SK-N-SH (cell line): ENCODE data around the gene SMARCD3. TPM values are rescaled to one million over a fixed set of nuclear protein-coding genes. Genes with fewer than 3 reads are reported as not detected.

Experiments
- CTCF ChIA-PET: fragments of 300-600, 350-600 bp; formaldehyde crosslinking; extraction: SDS; loops from one replicate; lab custom pipeline; 2021; lab: Yijun Ruan, JAX
- POLR2A ChIA-PET: fragments of 350-600 bp; sonication (Branson Sonifier 250); formaldehyde crosslinking; extraction: SDS; loops from one replicate; lab custom pipeline; 2020; ENCODE audit warnings: antibody characterized with exemption, inconsistent platforms; lab: Yijun Ruan, JAX
- DNase-seq: peaks from one replicate; pipeline ENCODE4 v3.0.0; 2012
- H2AFZ ChIP-seq: fragments of 200-600 bp; sonication (generic); 2 replicates; pipeline ENCODE4 v1.8.1; 2016; ENCODE audit warnings: antibody characterized with exemption, mild to moderate bottlenecking, low read depth
- H3F3A ChIP-seq: fragments of 200-600 bp; sonication (generic); replicated peaks from 2 replicates; pipeline ENCODE3; 2016; ENCODE audit warnings: antibody characterized with exemption, mild to moderate bottlenecking; ENCODE audit not compliant: insufficient read depth
- H3K27ac ChIP-seq, 2 experiments: fragments of 200-500 bp in 1 of 2; fragments of 200-600 bp in 1 of 2; sonication (Bioruptor generic) in 1 of 2; sonication (generic), shearing (Covaris generic) in 1 of 2; 2 replicates each; pipeline versions ENCODE4 v1.5.1 to v1.6.1; 2014 to 2016; ENCODE audit warnings: low read depth in 2 of 2, inconsistent platforms in 1 of 2, low read length in 1 of 2, mild to moderate bottlenecking in 1 of 2, mixed read lengths in 1 of 2
- H3K27me3 ChIP-seq: fragments of 200-600 bp; sonication (generic), shearing (Covaris generic); 2 replicates; pipeline ENCODE4 v1.6.1; 2016; ENCODE audit warnings: mixed run types; ENCODE audit not compliant: insufficient read depth
- H3K36me3 ChIP-seq, 2 experiments: fragments of 200-500 bp in 1 of 2; fragments of 200-600 bp in 1 of 2; sonication (Bioruptor generic) in 1 of 2; sonication (generic) in 1 of 2; replicated peaks in 1 of 2; 2 replicates each; pipeline versions ENCODE3 to v1.5.1; 2014 to 2016; ENCODE audit warnings: low read length in 1 of 2, mild to moderate bottlenecking in 1 of 2; ENCODE audit not compliant: insufficient read depth in 2 of 2, control insufficient read depth in 1 of 2
- H3K4me1 ChIP-seq, 2 experiments: fragments of 200-500 bp in 1 of 2; fragments of 200-600 bp in 1 of 2; sonication (Bioruptor generic) in 1 of 2; sonication (generic), shearing (Covaris generic) in 1 of 2; 2 replicates each; pipeline versions ENCODE4 v1.5.1 to v1.6.1; 2014 to 2016; ENCODE audit warnings: low read depth in 1 of 2, low read length in 1 of 2, mixed run types in 1 of 2; ENCODE audit not compliant: insufficient read depth in 2 of 2, control insufficient read depth in 1 of 2
- H3K4me2 ChIP-seq: fragments of 200-600 bp; sonication (generic), shearing (Covaris generic); 2 replicates; pipeline ENCODE4 v1.6.1; 2017; ENCODE audit warnings: mixed run types
- H3K4me3 ChIP-seq, 2 experiments: fragments of 200-500 bp in 1 of 2; fragments of 200-600 bp in 1 of 2; sonication (Bioruptor generic) in 1 of 2; sonication (generic), shearing (Covaris generic) in 1 of 2; 2 replicates each; pipeline versions ENCODE4 v1.5.1 to v1.8.1; 2014 to 2016; ENCODE audit warnings: low read depth in 2 of 2, inconsistent platforms in 1 of 2, low read length in 1 of 2, mild to moderate bottlenecking in 1 of 2, mixed read lengths in 1 of 2, moderate library complexity in 1 of 2
- H3K79me2 ChIP-seq: fragments of 200-600 bp; sonication (generic); 2 replicates; pipeline ENCODE4 v1.8.1; 2017; ENCODE audit warnings: mild to moderate bottlenecking; ENCODE audit not compliant: insufficient read depth
- H3K9ac ChIP-seq: fragments of 200-600 bp; sonication (generic); 2 replicates; pipeline ENCODE4 v1.6.1; 2017; ENCODE audit warnings: mixed run types
- H3K9me2 ChIP-seq: fragments of 200-600 bp; sonication (generic); 2 replicates; pipeline ENCODE4 v1.6.1; 2017; ENCODE audit warnings: mixed run types
- H3K9me3 ChIP-seq: fragments of 200-600 bp; sonication (generic); 2 replicates; pipeline ENCODE4 v1.6.1; 2017; ENCODE audit warnings: mixed run types, mild to moderate bottlenecking, moderate library complexity
- H4K20me1 ChIP-seq: fragments of 200-600 bp; sonication (generic); 2 replicates; pipeline ENCODE4 v1.6.1; 2017; ENCODE audit warnings: mild to moderate bottlenecking, mixed run types; ENCODE audit not compliant: insufficient read depth
- EZH2phosphoT487 ChIP-seq: fragments of 200-600 bp; sonication (generic); IDR thresholded peaks from 2 replicates; pipeline ENCODE4 v1.6.1; 2017; ENCODE audit warnings: low read depth, mixed run types, mild to moderate bottlenecking, antibody characterized with exemption, moderate library complexity, borderline replicate concordance
- FOSL2 ChIP-seq: IDR thresholded peaks from 2 replicates; pipeline ENCODE4 v1.4.0; 2012; ENCODE audit warnings: low read depth, mild to moderate bottlenecking, moderate library complexity, borderline replicate concordance
- FOXJ3 ChIP-seq: sonication (generic); formaldehyde crosslinking; IDR thresholded peaks from 2 replicates; pipeline ENCODE4 v1.5.1; 2020; ENCODE audit warnings: mild to moderate bottlenecking, missing genetic modification reagents
- GABPA ChIP-seq: IDR thresholded peaks from 2 replicates; pipeline ENCODE4 v1.4.0; 2012; ENCODE audit warnings: low read depth, mild to moderate bottlenecking
- MXI1 ChIP-seq: IDR thresholded peaks from 2 replicates; pipeline ENCODE4 v1.6.1; 2012; ENCODE audit warnings: mild to moderate bottlenecking, low read depth, low read length, improper control_type of control experiment
- RAD21 ChIP-seq: IDR thresholded peaks from 2 replicates; pipeline ENCODE4 v1.6.1; 2012; ENCODE audit warnings: mild to moderate bottlenecking, low read length
- RFX5 ChIP-seq: IDR thresholded peaks from 2 replicates; pipeline ENCODE4 v1.6.1; 2012; ENCODE audit warnings: mild to moderate bottlenecking, improper control_type of control experiment, low read length
- SMC3 ChIP-seq: IDR thresholded peaks from 2 replicates; pipeline ENCODE4 v1.6.1; 2012; ENCODE audit warnings: low read depth, low read length, improper control_type of control experiment
- YY1 ChIP-seq: IDR thresholded peaks from 2 replicates; pipeline ENCODE4 v1.4.0; 2012; ENCODE audit warnings: low read depth, mild to moderate bottlenecking
- WGBS: methylation state at CpG from one replicate; pipeline ENCODE4 v1.1.6; 2017; ENCODE audit warnings: low lambda C conversion rate; 5-methylcytosine and 5-hydroxymethylcytosine counted together
- polyA plus RNA-seq, 3 experiments: library from polyadenylated mRNA; depleted of rRNA; stranded (reverse); fragments of >200 nt; gene quantifications; 2 replicates each; pipeline ENCODE4 v1.2.3, GENCODE V29; 2012
- TF ChIP-seq, protein P1 (sequence below): IDR thresholded peaks from 2 replicates; pipeline ENCODE4 v1.4.0; 2012; ENCODE audit warnings: low read depth
- TF ChIP-seq, protein P2 (sequence below): fragments of 200-600 bp; sonication (generic); IDR thresholded peaks from 2 replicates; pipeline ENCODE4 v1.6.1; 2017; ENCODE audit warnings: antibody characterized with exemption, mild to moderate bottlenecking, moderate library complexity
- TF ChIP-seq, protein P3 (sequence below): fragments of 150-350 bp; IDR thresholded peaks from 2 replicates; pipeline ENCODE4 v1.6.1; 2016; ENCODE audit warnings: mild to moderate bottlenecking, low read depth, low read length

The SMARCD3 gene
- polyA plus RNA-seq, 1 of the 3 experiments (the other 2 are of a cell fraction): 62.8 TPM

DNA sequence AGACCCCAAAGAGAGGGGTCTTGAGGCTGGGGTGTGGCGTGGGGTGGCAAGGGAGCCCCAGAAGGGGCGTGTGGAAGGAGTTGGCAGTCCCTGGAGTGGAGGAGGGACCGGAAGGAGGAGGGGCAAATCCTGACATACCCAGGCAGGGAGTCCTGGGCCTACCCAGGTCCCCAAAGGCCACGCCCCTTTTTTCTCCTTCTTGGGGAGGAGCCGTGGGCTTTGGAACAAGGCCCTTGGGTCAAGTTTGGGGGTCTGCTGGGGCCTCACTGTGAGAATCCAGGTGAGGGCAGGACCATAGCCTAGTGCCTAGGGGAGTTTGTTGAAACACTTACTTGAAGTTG is 1.2 kb upstream of the SMARCD3 start:
- Histone ChIP-seq H3K4me2 (peak overlapping the region; percentile 90; the same call in 1 of the 2 replicates), H3K36me3 (no peaks in the 10 kb centered on the region), H3K9ac (no peak overlapping the region; the same call in 1 of the 2 replicates), H3K4me3 (no peak overlapping the region), H3F3A (peaks cover 19% of the 10 kb centered on the region), H3K27me3 (no peaks in the 10 kb centered on the region), H3K9me2 (no peaks in the 10 kb centered on the region), H3K27ac (peak overlapping the region in 1 of 2 experiments; percentile 73; a peak in 1 of 4 replicates), H3K79me2 (peaks cover 12% of the 10 kb centered on the region; the same call in 1 of the 2 replicates), H3K9me3 (no peaks in the 10 kb centered on the region), H4K20me1 (peaks cover 6% of the 10 kb centered on the region), H2AFZ (no peak overlapping the region), H3K4me1 (peaks cover 50 to 59% of the 10 kb centered on the region in 2 experiments)
- peak; percentile 60 for DNase-seq
- TF ChIP-seq RFX5 (no peak), EZH2phosphoT487 (no peak), GABPA (no peak), RAD21 (no peak), SMC3 (no peak), FOXJ3 (no peak), YY1 (no peak)
- TF ChIP-seq, protein P1, sequence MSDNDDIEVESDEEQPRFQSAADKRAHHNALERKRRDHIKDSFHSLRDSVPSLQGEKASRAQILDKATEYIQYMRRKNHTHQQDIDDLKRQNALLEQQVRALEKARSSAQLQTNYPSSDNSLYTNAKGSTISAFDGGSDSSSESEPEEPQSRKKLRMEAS: no peak
- TF ChIP-seq, protein P2, sequence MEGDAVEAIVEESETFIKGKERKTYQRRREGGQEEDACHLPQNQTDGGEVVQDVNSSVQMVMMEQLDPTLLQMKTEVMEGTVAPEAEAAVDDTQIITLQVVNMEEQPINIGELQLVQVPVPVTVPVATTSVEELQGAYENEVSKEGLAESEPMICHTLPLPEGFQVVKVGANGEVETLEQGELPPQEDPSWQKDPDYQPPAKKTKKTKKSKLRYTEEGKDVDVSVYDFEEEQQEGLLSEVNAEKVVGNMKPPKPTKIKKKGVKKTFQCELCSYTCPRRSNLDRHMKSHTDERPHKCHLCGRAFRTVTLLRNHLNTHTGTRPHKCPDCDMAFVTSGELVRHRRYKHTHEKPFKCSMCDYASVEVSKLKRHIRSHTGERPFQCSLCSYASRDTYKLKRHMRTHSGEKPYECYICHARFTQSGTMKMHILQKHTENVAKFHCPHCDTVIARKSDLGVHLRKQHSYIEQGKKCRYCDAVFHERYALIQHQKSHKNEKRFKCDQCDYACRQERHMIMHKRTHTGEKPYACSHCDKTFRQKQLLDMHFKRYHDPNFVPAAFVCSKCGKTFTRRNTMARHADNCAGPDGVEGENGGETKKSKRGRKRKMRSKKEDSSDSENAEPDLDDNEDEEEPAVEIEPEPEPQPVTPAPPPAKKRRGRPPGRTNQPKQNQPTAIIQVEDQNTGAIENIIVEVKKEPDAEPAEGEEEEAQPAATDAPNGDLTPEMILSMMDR: no peak
- TF ChIP-seq, protein P3, sequence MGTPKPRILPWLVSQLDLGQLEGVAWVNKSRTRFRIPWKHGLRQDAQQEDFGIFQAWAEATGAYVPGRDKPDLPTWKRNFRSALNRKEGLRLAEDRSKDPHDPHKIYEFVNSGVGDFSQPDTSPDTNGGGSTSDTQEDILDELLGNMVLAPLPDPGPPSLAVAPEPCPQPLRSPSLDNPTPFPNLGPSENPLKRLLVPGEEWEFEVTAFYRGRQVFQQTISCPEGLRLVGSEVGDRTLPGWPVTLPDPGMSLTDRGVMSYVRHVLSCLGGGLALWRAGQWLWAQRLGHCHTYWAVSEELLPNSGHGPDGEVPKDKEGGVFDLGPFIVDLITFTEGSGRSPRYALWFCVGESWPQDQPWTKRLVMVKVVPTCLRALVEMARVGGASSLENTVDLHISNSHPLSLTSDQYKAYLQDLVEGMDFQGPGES: no peak
- WGBS: 74% methylated on average over 5 of the region's 5 CpGs
- POLR2A ChIA-PET: no interaction called here
- CTCF ChIA-PET: interaction anchor here (0.6 to 3.0 kb wide), 6 partner anchors 10 to 126 kb away, joined by 3 to 9 read pairs (median 6); no protein-coding TSS in a partner anchor

DNA sequence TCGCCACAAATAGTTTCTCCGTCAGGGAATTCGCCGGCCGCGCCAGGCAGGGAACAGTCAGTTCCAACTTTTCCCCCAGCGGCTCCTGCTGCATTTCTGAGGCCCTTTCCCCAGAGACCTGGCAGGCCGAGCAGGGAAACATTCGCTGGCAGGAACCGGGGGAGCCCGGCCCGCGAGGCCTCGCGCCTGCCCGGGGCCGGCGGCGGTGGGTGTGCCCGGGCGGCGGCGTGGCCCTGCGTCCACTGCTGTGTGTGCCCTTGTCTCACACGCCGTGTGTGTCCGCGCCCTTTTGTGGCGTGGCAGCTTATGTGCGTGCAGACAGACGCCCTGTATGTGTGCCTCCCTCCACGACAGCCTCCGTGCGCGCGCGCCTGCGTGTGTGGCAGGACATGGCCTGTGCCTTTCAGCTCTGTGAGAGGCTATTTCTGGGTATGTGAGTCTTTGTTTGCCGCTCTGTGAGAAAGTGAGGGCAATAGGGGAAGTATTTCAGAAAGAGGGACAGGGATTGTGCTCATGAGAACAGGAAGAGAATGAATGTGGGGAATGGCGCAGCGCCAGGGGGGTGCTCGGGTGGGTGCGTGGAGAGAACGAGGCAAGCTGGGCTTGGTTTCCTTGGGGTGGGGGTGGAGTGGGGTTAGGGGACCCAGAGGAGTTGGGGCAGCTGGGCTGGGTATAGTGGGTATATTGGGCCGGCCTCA is 689 bp upstream of the SMARCD3 start:
- H3K4me1 ChIP-seq: peaks cover 52 to 63% of the 10 kb centered on the region in 2 experiments

More for the DNA sequence above, 689 bp upstream of the SMARCD3 start:
- TF ChIP-seq, protein P2: no peak
- TF ChIP-seq MXI1: 0 out of 2 replicates have a peak, but pooled peaks have one; percentile 43
- TF ChIP-seq, protein P1: peak; percentile 21; the same call in 1 of the 2 replicates
- TF ChIP-seq FOSL2: no peak
- Histone ChIP-seq H3K9me2 (no peaks in the 10 kb centered on the region), H3K4me2 (peak overlapping the region; percentile 90), H2AFZ (peak overlapping the region; percentile 92), H3F3A (peaks cover 22% of the 10 kb centered on the region), H3K9me3 (no peaks in the 10 kb centered on the region), H3K9ac (peak overlapping the region; percentile 83; the same call in 1 of the 2 replicates), H4K20me1 (peaks cover 10% of the 10 kb centered on the region), H3K79me2 (peaks cover 12% of the 10 kb centered on the region), H3K27me3 (no peaks in the 10 kb centered on the region), H3K27ac (peak overlapping the region; percentile 56 to 73; a peak in 3 of 4 replicates), H3K4me3 (peak overlapping the region; percentile 63 to 91), H3K36me3 (no peaks in the 10 kb centered on the region)
- ChIA-PET CTCF (interaction anchor here (0.6 to 2.7 kb wide), 4 partner anchors 10 to 125 kb away, joined by 3 to 8 read pairs (median 4); no protein-coding TSS in a partner anchor), POLR2A (interaction anchor here (0.6 to 2.1 kb wide), 2 partner anchors 17 to 28 kb away, joined by 3 to 7 read pairs; partner anchors contain the start of gene CHPF2)
- DNase-seq: peak; percentile 84
- WGBS: 33% methylated on average over 38 of the region's 45 CpGs
